SH-SY5Y (cell line): Measurements from ENCODE around the gene AP3B1.

ENCODE experiments used
- GATA2 ChIP-seq: IDR thresholded peaks from 2 replicates; pipeline ENCODE4 v1.6.1; 2011; ENCODE audit warnings: mild to moderate bottlenecking, low read depth, low read length
- GATA3 ChIP-seq: IDR thresholded peaks from 2 replicates; pipeline ENCODE4 v1.6.1; 2011; ENCODE audit warnings: low read depth, mild to moderate bottlenecking, low read length, moderate library complexity

- no peak for TF ChIP-seq GATA3
- TF ChIP-seq GATA2, result no peak
These were observed 337.0 kb downstream of the AP3B1 start for GRCh38 chr5:77957516-77957915.
